ENCODE results near the gene TTC5.
"Not testable (repeated sequence)": the region's sequence is repeated elsewhere in the genome, so short reads cannot be mapped to it uniquely, and the experiment has no call there.

Gene TTC5

DNA sequence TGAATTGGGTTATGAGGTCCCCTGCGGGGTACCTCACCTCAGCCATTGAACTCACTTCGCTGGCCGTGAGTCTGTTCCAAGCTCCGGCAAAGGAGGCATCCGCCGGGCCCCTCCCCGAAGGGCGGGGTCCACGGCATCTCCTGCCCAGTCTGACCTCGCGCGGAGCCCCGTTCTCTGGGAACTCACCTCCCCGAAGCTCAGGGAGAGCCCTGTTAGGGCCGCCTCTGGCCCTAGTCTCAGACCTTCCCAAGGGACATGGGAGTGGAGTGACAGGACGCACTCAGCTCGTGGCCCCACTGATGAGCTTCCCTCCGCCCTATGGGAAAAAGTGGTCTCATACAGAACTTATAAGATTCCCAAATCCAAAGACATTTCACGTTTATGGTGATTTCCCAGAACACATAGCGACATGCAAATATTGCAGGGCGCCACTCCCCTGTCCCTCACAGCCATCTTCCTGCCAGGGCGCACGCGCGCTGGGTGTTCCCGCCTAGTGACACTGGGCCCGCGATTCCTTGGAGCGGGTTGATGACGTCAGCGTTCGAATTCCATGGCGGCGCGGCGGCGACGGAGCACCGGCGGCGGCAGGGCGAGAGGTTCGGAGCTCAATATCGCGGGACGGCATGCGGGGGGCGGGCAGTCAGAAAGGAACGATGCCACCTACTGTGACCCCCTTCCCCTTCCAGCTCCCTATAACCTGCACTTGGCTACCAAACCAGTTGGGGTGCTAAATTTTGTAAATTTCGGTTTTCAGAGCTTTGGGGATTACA is 37.5 kb upstream of the TTC5 start, which contains the start of gene PARP2:
Gene PARP2 (plus strand): TSS at position 544 of the 770 bp plus-strand sequence. CDS start 7 bp downstream, at position 551.
- DNase-seq (ENCODE audit: low read depth), result peak; percentile 99
- TF ChIP-seq, protein P1, sequence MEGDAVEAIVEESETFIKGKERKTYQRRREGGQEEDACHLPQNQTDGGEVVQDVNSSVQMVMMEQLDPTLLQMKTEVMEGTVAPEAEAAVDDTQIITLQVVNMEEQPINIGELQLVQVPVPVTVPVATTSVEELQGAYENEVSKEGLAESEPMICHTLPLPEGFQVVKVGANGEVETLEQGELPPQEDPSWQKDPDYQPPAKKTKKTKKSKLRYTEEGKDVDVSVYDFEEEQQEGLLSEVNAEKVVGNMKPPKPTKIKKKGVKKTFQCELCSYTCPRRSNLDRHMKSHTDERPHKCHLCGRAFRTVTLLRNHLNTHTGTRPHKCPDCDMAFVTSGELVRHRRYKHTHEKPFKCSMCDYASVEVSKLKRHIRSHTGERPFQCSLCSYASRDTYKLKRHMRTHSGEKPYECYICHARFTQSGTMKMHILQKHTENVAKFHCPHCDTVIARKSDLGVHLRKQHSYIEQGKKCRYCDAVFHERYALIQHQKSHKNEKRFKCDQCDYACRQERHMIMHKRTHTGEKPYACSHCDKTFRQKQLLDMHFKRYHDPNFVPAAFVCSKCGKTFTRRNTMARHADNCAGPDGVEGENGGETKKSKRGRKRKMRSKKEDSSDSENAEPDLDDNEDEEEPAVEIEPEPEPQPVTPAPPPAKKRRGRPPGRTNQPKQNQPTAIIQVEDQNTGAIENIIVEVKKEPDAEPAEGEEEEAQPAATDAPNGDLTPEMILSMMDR (IDR thresholded peaks at IDR 0.05; ENCODE audit: insufficient read depth, low read depth, low read length, missing control alignments), result no peak
- H3K4me3 ChIP-seq (ENCODE audit: low read length), result peak within 1 kb of the TSS; percentile 90

DNA sequence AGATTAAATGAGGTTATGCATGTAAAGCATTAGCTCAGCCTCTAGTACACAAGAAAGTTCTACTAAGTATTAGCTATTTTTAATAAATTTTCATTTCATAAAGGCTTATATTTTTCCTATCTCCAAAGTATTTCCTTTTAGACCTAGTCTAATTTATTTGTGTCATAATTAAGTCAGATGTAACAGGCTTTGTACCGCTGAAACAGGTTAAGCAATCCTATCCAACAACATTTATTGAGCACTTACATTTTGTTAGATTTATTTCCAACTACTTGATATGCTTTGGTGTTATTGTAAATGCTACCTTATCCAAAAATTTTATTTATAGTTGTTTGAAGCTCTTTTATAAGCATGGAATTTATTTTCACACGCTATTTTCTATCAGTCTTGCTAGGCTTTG is 35.9 kb upstream of the TTC5 start:
- TF ChIP-seq, protein P1 (IDR thresholded peaks at IDR 0.05; ENCODE audit: insufficient read depth, low read depth, low read length, missing control alignments), result no peak
- DNase-seq (ENCODE audit: low read depth), result no peak
- peak overlapping the region; percentile 90 for H3K4me3 ChIP-seq (ENCODE audit: low read length)

DNA sequence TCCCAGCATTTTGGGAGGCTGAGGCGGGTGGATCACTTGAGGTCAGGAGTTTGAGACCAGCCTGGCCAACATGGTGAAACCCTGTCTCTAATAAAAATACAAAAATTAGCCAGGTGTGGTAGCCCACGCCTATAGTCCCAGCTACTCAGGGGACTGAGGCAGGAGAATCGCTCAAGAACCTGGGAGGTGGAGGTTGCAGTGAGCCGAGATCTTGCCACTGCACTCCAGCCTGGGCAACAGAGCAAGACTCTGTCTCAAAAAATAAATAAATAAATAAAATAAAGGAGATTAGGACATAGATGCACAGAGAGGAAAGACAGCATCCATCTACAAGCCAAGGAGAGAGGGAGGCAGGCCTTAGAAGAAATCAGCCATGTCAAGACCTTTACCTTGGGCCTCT is 35.3 kb upstream of the TTC5 start:
- not testable (repeated sequence) for H3K4me3 ChIP-seq (ENCODE audit: low read length); DNase-seq (ENCODE audit: low read depth)

DNA sequence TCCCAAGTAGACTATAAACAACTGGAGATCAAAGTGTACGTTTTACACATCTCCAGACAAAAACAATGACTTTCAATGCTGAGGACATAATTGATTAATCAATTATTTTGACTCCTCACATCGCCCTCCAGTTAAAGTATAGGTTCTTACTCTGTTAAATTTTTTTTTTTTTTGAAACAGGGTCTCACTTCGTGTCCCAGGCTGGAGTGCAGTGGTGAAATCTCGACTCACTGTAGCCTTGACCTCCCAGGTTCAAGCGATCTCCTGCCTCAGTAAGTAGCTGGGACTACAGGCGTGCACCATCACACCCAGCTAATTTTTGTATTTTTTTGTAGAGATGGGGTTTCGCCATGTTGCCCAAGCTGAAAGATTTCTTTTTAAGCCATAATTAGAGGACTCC is 28.3 kb upstream of the TTC5 start:
- H3K4me3 ChIP-seq (ENCODE audit: low read length), result no peak overlapping the region
- TF ChIP-seq, protein P1 (IDR thresholded peaks at IDR 0.05; ENCODE audit: insufficient read depth, low read depth, low read length, missing control alignments), result no peak
- no peak for DNase-seq (ENCODE audit: low read depth)

DNA sequence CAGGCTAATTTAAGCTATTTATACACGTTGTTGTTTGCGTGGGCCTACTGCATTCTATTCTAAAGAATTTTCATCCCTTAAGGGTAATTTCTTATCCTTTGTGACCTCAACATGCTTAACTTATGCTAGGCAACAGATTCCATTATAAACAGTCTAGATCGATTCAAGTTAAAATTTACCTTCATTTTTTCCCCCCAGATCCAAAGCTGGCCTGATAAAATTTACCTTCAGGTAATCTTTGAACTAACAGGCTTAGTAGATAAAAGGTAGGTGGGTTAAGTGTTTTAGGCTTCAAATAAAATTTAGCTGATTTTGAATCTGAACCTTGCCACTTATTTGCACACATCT is 27.7 kb upstream of the TTC5 start:
- no peak overlapping the region for H3K4me3 ChIP-seq (ENCODE audit: low read length)
- DNase-seq (ENCODE audit: low read depth), result no peak
- TF ChIP-seq, protein P1 (IDR thresholded peaks at IDR 0.05; ENCODE audit: insufficient read depth, low read depth, low read length, missing control alignments), result no peak

DNA sequence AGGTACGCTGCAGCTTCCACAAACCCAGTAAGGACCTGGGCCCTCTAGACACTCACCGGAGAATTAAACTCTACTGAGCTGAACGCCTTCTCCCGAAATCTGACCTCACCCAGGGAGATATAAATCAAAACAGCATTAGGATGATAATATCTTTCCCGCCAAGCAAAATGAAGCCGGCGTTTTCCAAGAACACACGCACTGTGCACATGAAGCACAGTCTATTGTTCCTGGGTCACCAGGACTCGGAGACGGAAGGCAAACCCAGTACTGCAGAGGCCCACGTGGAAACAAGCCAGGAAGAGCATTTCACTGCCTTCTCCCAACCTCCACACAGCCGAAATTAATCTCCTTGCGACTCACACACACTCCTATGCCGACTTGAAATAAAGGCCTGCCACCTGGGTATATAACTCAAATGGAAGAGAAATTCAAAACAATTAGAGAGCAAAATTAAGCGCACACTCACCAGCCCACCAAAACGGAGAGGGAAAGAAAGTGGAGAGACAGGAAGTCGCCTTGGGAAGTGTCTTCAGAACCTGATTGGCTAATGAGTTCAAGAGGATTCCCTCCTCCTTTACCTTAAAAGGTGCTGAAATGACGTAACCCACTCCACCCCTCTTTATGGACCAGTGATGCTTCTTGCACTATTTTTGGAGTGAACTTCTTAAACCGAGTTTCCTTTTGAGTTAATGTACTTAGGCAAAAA is 27.2 kb upstream of the TTC5 start, which contains the start of gene CCNB1IP1:
Gene CCNB1IP1 (minus strand): TSS at position 492 of the 706 bp plus-strand sequence. CDS start 16,756 bp downstream, outside the sequence.
- peak within 1 kb of the TSS; percentile 83 for H3K4me3 ChIP-seq (ENCODE audit: low read length)
- TF ChIP-seq, protein P1 (IDR thresholded peaks at IDR 0.05; ENCODE audit: insufficient read depth, low read depth, low read length, missing control alignments), result no peak
- peak; percentile 94 for DNase-seq (ENCODE audit: low read depth)

DNA sequence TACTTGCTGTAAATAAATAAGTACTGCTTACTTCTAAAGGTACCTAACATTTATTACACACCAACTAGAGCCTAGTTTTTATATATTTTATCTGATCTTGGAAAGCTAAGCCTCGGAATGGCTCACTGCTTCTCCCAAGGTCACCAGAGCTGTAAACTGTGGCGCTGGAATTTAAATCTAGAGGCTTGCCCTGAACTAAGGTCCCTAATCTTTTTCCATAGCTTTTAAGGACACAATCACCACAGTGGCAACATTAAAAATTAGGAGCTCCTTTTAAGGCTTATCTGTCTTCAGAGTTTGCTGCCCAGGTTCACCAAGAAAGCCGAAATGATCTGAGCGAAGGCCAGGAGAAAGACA is 26.7 kb upstream of the TTC5 start:
- peak; percentile 14 for DNase-seq (ENCODE audit: low read depth)
- H3K4me3 ChIP-seq (ENCODE audit: low read length), result peak overlapping the region; percentile 83
- TF ChIP-seq, protein P1 (IDR thresholded peaks at IDR 0.05; ENCODE audit: insufficient read depth, low read depth, low read length, missing control alignments), result no peak
